HCT116 (cell line): ENCODE data around the gene CDKN2B-AS1.

ENCODE experiments used
- CTCF ChIP-seq, 3 experiments: fragments of 200-600 bp in 1 of 3; sonication (generic) in 1 of 3; IDR thresholded peaks in 2 of 3; conservative IDR thresholded peaks in 1 of 3; 2 replicates each; pipeline ENCODE4 v1.5.1; 2012 to 2017; ENCODE audit warnings: low read depth in 2 of 3, low read length in 2 of 3, antibody characterized with exemption in 1 of 3, borderline replicate concordance in 1 of 3, control low read depth in 1 of 3, mild to moderate bottlenecking in 1 of 3, mixed read lengths in 1 of 3, mixed run types in 1 of 3, moderate library complexity in 1 of 3; ENCODE audit not compliant: insufficient read depth in 1 of 3
- EZH2 ChIP-seq: fragments of 200-600 bp; sonication (generic); IDR thresholded peaks from 2 replicates; pipeline ENCODE4 v1.6.1; 2017; ENCODE audit warnings: antibody characterized with exemption, mixed run types
- FOSL1 ChIP-seq: IDR thresholded peaks from 2 replicates; pipeline ENCODE4 v1.6.1; 2012; ENCODE audit warnings: low read depth
- POLR2A ChIP-seq: IDR thresholded peaks from 2 replicates; pipeline ENCODE4 v1.7.0; 2011; ENCODE audit warnings: borderline replicate concordance; ENCODE audit not compliant: insufficient read depth, insufficient read length; ENCODE audit errors: extremely low read depth
- POLR2AphosphoS5 ChIP-seq: IDR thresholded peaks from 2 replicates; pipeline ENCODE4 v1.6.1; 2011; ENCODE audit warnings: mild to moderate bottlenecking, low read depth, low read length, moderate library complexity
- SIN3A ChIP-seq: IDR thresholded peaks from 2 replicates; pipeline ENCODE4 v1.6.1; 2012; ENCODE audit warnings: low read depth
- SP1 ChIP-seq: IDR thresholded peaks from 2 replicates; pipeline ENCODE4 v1.6.1; 2012; ENCODE audit warnings: low read depth
- YY1 ChIP-seq: IDR thresholded peaks from 2 replicates; pipeline ENCODE4 v1.6.1; 2011; ENCODE audit warnings: low read length, low read depth, moderate library complexity, mild to moderate bottlenecking; ENCODE audit not compliant: insufficient replicate concordance; ENCODE audit errors: extremely low read depth
- ZNF274 ChIP-seq: fragments of 200-500 bp; sonication (Bioruptor generic); IDR thresholded peaks from 2 replicates; pipeline ENCODE4 v1.6.1; 2014; ENCODE audit warnings: mild to moderate bottlenecking, low read depth, low read length, inconsistent platforms
- TF ChIP-seq, protein P1 (sequence below): IDR thresholded peaks from 2 replicates; pipeline ENCODE4 v1.6.1; 2012

- TF ChIP-seq ZNF274 = no peak
- no peak for TF ChIP-seq FOSL1
- peak; percentile 65 for TF ChIP-seq POLR2A
- TF ChIP-seq CTCF (IDR thresholded peaks at IDR 0.05 in 2 of 3, conservative IDR thresholded peaks at IDR 0.05 in 1 of 3; ENCODE audit: borderline replicate concordance in 1 of 3, insufficient read depth in 1 of 3, low read depth in 2 of 3, low read length in 2 of 3) = peak; percentile 82 to 98 (median 90)
- TF ChIP-seq SIN3A = peak; percentile 63
- TF ChIP-seq EZH2 = no peak
- TF ChIP-seq, protein P1, sequence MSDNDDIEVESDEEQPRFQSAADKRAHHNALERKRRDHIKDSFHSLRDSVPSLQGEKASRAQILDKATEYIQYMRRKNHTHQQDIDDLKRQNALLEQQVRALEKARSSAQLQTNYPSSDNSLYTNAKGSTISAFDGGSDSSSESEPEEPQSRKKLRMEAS = peak; percentile 66
- no peak; the same call in 1 of the 2 replicates for TF ChIP-seq SP1
- peak; percentile 90 for TF ChIP-seq POLR2AphosphoS5
- peak; percentile 66 for TF ChIP-seq YY1
These were observed 14.3 kb downstream of the CDKN2B-AS1 start, which contains the start of gene CDKN2B for GRCh38 chr9:22008717-22009505.
